ENCODE measurements around the gene UTP14C.
"Not testable (repeated sequence)": the region's sequence is repeated elsewhere in the genome, so short reads cannot be mapped to it uniquely, and the experiment has no call there.

The UTP14C gene, protein sequence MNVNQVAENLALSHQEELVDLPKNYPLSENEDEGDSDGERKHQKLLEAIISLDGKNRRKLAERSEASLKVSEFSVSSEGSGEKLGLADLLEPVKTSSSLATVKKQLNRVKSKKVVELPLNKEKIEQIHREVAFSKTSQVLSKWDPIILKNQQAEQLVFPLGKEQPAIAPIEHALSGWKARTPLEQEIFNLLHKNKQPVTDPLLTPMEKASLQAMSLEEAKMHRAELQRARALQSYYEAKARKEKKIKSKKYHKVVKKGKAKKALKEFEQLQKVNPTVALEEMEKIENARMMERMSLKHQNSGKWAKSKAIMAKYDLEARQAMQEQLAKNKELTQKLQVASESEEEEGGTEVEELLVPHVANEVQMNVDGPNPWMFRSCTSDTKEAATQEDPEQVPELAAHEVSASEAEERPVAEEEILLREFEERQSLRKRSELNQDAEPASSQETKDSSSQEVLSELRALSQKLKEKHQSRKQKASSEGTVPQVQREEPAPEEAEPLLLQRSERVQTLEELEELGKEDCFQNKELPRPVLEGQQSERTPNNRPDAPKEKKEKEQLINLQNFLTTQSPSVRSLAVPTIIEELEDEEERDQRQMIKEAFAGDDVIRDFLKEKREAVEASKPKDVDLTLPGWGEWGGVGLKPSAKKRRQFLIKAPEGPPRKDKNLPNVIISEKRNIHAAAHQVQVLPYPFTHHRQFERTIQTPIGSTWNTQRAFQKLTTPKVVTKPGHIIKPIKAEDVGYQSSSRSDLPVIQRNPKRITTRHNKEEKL

DNA sequence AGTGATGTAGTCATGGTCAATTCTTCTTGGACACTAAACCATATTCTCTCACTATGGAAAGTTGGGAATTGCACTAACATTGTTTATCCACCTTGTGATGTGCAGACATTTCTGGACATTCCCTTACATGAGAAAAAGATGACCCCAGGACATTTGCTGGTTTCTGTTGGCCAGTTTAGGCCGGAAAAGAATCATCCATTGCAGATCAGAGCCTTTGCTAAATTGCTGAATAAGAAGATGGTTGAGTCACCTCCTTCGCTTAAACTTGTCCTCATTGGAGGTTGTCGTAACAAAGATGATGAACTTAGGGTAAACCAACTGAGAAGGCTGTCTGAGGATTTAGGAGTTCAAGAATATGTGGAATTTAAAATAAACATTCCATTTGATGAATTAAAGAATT is at the start of gene UTP14C:
UTP14C (plus strand) TSS at position 211 of the 400 bp plus-strand sequence. CDS start 4,114 bp downstream, outside the sequence.
- Mint-ChIP-seq H3K27ac (no peak within 1 kb of the TSS), H3K4me3 (no peak within 1 kb of the TSS), H3K27me3 (no peaks in the 10 kb centered on the region), H3K9me3 (ENCODE audit: low read depth) (no peaks in the 10 kb centered on the region), H3K4me1 (ENCODE audit: low read depth) (peaks cover 30% of the 10 kb centered on the region), H3K36me3 (peaks cover 59% of the 10 kb centered on the region)

DNA sequence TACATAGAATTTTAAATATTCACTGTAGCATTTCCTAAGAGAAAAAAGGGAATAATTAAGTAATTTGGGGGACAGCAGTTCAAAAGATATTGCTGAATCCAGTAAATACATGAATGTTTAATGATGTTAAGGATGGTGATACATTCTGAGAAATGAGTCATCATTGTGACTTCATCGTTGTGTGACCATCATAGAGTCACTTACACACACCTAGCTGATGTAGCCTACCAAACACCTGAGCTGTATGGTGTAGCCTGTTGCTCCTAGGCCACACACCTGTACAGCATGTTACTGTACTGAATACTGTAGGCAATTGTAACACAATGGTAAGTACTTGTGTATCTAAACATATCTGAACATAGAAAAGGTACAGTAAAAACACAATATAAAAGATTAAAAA is 48.1 kb upstream of the UTP14C start:
- Mint-ChIP-seq H3K27ac (no peak overlapping the region), H3K27me3 (no peaks in the 10 kb centered on the region), H3K36me3 (no peaks in the 10 kb centered on the region), H3K4me3 (no peak overlapping the region), H3K4me1 (ENCODE audit: low read depth) (peaks cover 2% of the 10 kb centered on the region), H3K9me3 (ENCODE audit: low read depth) (no peaks in the 10 kb centered on the region)

DNA sequence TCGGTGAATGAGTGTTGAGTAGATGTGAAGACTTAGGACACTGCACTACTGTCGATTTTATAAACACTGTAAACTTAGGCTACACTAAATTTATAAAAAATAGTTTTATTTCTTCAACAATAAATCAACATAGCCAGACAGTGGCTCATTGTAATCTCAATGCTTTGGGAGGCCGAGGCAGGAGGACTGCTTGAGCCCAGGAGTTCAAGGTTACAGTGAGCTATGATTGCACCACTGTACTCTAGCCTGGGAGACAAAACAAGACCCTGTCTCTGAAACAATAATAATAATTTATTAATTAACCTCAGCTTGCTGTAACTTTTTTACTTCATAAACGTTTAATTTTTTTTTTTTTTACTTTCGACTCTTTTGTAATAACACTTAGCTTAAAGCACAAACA is 47.6 kb upstream of the UTP14C start:
- H3K36me3 Mint-ChIP-seq = no peaks in the 10 kb centered on the region
- no peaks in the 10 kb centered on the region for H3K4me1 Mint-ChIP-seq (ENCODE audit: low read depth)
- no peaks in the 10 kb centered on the region for H3K27me3 Mint-ChIP-seq
- H3K9me3 Mint-ChIP-seq (ENCODE audit: low read depth) = no peaks in the 10 kb centered on the region
- no peak overlapping the region for H3K4me3 Mint-ChIP-seq
- H3K27ac Mint-ChIP-seq = no peak overlapping the region

- Mint-ChIP-seq H3K36me3 (no peaks in the 10 kb centered on the region), H3K4me1 (ENCODE audit: low read depth) (no peaks in the 10 kb centered on the region), H3K9me3 (ENCODE audit: low read depth) (no peaks in the 10 kb centered on the region), H3K27me3 (peaks cover 2% of the 10 kb centered on the region), H3K27ac (no peak overlapping the region), H3K4me3 (no peak overlapping the region)
Measured at GRCh38 chr13:51977625-51978024, 46.9 kb upstream of the UTP14C start.

DNA sequence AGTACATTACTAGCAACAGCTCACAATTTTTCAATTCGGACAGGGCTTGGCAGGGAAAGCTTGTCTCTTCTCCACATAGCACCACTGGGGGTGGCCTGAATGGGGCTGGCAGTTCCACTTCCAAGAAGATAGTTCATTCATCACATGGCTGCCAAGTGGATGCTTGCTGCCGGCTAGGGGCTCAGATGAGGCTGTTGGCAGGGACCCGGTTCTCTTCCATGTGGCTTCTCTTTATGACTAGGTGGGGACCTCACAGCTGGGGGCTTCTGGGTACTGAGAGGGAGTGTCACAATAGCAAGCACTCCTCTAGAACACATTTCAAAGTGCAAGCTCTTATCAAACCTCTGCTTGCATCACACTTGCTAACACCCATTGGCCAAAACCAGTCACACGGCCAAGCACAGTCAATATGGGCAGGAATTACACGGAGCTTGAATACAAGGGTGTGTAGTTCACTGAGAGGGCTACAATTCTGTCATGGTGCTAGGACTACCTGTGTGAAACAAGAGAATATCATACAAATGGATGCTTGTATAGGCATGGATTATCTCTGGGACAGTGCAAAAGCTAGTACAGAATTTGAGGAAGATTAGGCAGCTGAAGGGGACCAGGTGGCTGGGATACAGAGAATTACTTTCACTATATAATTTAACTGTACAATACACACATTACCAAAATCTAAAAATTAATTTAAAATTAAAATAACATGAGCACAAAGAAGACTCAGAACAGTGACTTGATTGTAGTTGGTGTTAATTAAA is 45.5 kb upstream of the UTP14C start:
- Mint-ChIP-seq H3K36me3 (no peaks in the 10 kb centered on the region), H3K4me3 (no peak overlapping the region), H3K4me1 (ENCODE audit: low read depth) (no peaks in the 10 kb centered on the region), H3K27ac (no peak overlapping the region), H3K9me3 (ENCODE audit: low read depth) (no peaks in the 10 kb centered on the region), H3K27me3 (peaks cover 4% of the 10 kb centered on the region)

- Mint-ChIP-seq H3K4me3 (no peak overlapping the region), H3K27ac (no peak overlapping the region), H3K36me3 (no peaks in the 10 kb centered on the region), H3K4me1 (ENCODE audit: low read depth) (no peaks in the 10 kb centered on the region), H3K9me3 (ENCODE audit: low read depth) (no peaks in the 10 kb centered on the region), H3K27me3 (peaks cover 4% of the 10 kb centered on the region)
Measured at GRCh38 chr13:51980908-51981307, 43.6 kb upstream of the UTP14C start.

DNA sequence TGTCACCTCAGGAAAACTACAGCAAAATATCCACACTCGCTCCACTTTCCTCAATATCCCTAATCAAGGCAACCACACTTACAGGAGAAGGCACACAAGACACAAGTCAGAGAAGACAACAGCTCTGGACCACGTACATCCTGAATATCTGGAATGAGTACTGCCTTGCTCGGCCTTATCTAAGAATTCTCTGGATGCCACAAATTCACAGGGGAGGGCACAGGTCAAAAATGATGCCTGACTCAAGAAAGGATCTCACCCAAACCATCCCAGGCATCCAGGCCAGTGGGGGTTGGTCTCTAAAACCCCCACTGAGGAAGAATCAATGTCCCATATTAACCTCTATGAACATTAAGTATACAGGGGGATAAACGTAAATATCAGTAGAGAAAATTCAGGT is 43.1 kb upstream of the UTP14C start:
- H3K9me3 Mint-ChIP-seq (ENCODE audit: low read depth) = no peaks in the 10 kb centered on the region
- no peaks in the 10 kb centered on the region for H3K36me3 Mint-ChIP-seq
- no peak overlapping the region for H3K4me3 Mint-ChIP-seq
- peaks cover 4% of the 10 kb centered on the region for H3K27me3 Mint-ChIP-seq
- H3K4me1 Mint-ChIP-seq (ENCODE audit: low read depth) = no peaks in the 10 kb centered on the region
- H3K27ac Mint-ChIP-seq = no peak overlapping the region

DNA sequence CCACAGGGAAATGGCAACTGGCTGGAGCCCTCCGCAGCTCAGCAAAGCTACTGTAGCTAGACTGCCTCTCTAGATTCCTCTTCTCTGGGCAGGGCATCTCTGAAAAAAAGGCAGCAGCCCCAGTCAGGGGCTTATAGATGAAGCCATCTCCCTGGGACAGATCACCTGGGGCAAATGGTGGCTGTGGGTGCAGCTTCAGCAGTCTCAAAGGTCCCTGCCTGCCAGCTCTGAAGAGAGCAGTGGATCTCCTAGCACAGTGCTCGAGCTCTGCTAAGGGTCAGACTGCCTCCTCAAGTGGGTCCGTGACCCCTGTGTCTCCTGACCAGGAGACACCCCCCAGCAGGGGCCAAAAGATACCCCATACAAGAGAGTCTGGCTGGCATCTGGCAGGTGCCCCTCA is 41.2 kb upstream of the UTP14C start:
- not testable (repeated sequence) for H3K4me3 Mint-ChIP-seq; H3K4me1 Mint-ChIP-seq (ENCODE audit: low read depth); H3K27ac Mint-ChIP-seq; H3K27me3 Mint-ChIP-seq; H3K9me3 Mint-ChIP-seq (ENCODE audit: low read depth); H3K36me3 Mint-ChIP-seq

DNA sequence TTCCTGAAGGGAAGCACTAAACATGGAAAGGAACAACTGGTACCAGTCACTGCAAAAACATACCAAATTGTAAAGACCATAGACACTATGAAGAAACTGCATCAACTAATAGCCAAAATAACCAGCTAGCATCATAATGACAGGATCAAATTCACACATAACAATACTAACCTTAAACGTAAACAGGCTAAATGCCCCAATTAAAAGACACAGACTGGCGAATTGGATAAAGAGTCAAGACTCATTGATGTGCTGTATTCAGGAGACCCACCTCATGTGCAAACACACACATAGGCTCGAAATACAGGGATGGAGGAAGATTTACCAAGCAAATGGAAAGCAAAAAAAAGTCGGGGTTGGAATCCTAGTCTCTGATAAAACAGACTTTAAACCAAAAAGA is 39.6 kb upstream of the UTP14C start:
- H3K9me3 Mint-ChIP-seq (ENCODE audit: low read depth); H3K27me3 Mint-ChIP-seq: not testable (repeated sequence)

GRCh38 chr13:51988988-51989618 is 35.4 kb upstream of the UTP14C start:
- peaks cover 9% of the 10 kb centered on the region for H3K9me3 Mint-ChIP-seq (ENCODE audit: low read depth)
- H3K4me1 Mint-ChIP-seq (ENCODE audit: low read depth) = no peaks in the 10 kb centered on the region
- no peaks in the 10 kb centered on the region for H3K36me3 Mint-ChIP-seq
- no peak overlapping the region for H3K4me3 Mint-ChIP-seq
- no peak overlapping the region for H3K27ac Mint-ChIP-seq
- H3K27me3 Mint-ChIP-seq = peaks cover 3% of the 10 kb centered on the region

More for the DNA sequence above, 39.6 kb upstream of the UTP14C start:
- not testable (repeated sequence) for H3K27ac Mint-ChIP-seq; H3K4me3 Mint-ChIP-seq; H3K4me1 Mint-ChIP-seq (ENCODE audit: low read depth); H3K36me3 Mint-ChIP-seq

GRCh38 chr13:51993713-51994112 is 30.8 kb upstream of the UTP14C start:
- H3K27ac Mint-ChIP-seq = no peak overlapping the region
- H3K4me1 Mint-ChIP-seq (ENCODE audit: low read depth) = no peaks in the 10 kb centered on the region
- no peaks in the 10 kb centered on the region for H3K9me3 Mint-ChIP-seq (ENCODE audit: low read depth)
- H3K4me3 Mint-ChIP-seq = no peak overlapping the region
- H3K27me3 Mint-ChIP-seq = peaks cover 2% of the 10 kb centered on the region
- no peaks in the 10 kb centered on the region for H3K36me3 Mint-ChIP-seq

- H3K9me3 Mint-ChIP-seq (ENCODE audit: low read depth) = no peaks in the 10 kb centered on the region
- H3K4me1 Mint-ChIP-seq (ENCODE audit: low read depth) = no peaks in the 10 kb centered on the region
- H3K27me3 Mint-ChIP-seq = peaks cover 2% of the 10 kb centered on the region
- H3K36me3 Mint-ChIP-seq = no peaks in the 10 kb centered on the region
- no peak overlapping the region for H3K4me3 Mint-ChIP-seq
- H3K27ac Mint-ChIP-seq = no peak overlapping the region
Measured at GRCh38 chr13:51995677-51996551, 28.6 kb upstream of the UTP14C start.

DNA sequence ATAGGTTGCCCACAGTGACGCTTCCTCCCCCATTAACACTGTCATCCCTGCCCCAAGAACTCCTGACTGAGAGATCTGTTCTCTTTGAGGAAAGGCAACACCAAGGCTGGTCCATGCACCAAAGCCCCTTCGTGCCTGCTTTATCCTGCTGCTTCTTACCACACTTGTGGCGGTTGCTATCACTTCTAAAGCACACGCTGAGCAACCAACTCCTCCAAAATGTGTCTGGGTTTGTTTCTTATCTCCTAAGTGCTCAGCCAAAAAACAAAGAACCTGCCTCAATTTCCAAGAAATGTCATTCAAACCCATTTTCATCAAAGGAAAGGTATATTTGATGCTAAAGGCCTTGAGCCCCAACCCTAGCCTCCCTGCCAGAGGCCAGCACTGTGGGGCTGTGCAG is 27.9 kb upstream of the UTP14C start:
- peaks cover 3% of the 10 kb centered on the region for H3K27me3 Mint-ChIP-seq
- no peaks in the 10 kb centered on the region for H3K9me3 Mint-ChIP-seq (ENCODE audit: low read depth)
- H3K4me3 Mint-ChIP-seq = no peak overlapping the region
- H3K27ac Mint-ChIP-seq = no peak overlapping the region
- no peaks in the 10 kb centered on the region for H3K36me3 Mint-ChIP-seq
- no peaks in the 10 kb centered on the region for H3K4me1 Mint-ChIP-seq (ENCODE audit: low read depth)

DNA sequence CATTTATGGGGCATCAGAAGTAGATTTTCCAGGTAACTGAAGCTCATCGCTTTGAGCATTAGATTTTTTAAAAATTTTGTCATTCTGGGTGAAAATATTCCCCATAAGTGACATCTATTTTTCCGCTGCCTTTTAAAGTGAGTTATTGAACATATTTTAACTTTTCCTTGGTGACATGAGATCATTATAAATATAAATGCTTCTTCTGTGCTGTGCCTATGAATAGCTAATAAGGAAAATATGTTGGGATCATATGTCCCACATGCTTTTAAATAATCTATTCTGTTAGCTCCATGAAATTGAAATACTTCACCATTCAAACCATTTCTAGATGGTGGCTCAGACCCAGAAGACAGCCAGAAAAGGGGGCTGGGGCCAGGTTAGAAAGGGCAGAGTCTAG is 27.3 kb upstream of the UTP14C start:
- Mint-ChIP-seq H3K4me1 (ENCODE audit: low read depth) (no peaks in the 10 kb centered on the region), H3K4me3 (no peak overlapping the region), H3K9me3 (ENCODE audit: low read depth) (no peaks in the 10 kb centered on the region), H3K27me3 (peaks cover 3% of the 10 kb centered on the region), H3K36me3 (no peaks in the 10 kb centered on the region), H3K27ac (no peak overlapping the region)
